ENCODE data around the gene OOSP2.
"Not testable (repeated sequence)": the region's sequence is repeated elsewhere in the genome, so short reads cannot be mapped to it uniquely, and the experiment has no call there.

The OOSP2 gene

GRCh38 chr11:60059052-60059451 lies 18.8 kb downstream of the OOSP2 start:
- TF ChIP-seq JUND (IDR thresholded peaks at IDR 0.05; ENCODE audit: low read depth), result no peak
- in situ Hi-C loops (cut with HindIII; ENCODE audit: low pct_unique_long_range_greater_than_20kb, low sequenced_read_pairs), result no loop called here
- no peak for DNase-seq (ENCODE audit: low read depth in 1 of 2, low spot score in 1 of 2)

GRCh38 chr11:60059521-60060240 lies 19.5 kb downstream of the OOSP2 start:
- in situ Hi-C loops (cut with HindIII; ENCODE audit: low pct_unique_long_range_greater_than_20kb, low sequenced_read_pairs), result no loop called here
- TF ChIP-seq JUND (IDR thresholded peaks at IDR 0.05; ENCODE audit: low read depth), result no peak
- DNase-seq (ENCODE audit: low read depth in 1 of 2, low spot score in 1 of 2), result no peak

GRCh38 chr11:60064111-60064510 lies 23.9 kb downstream of the OOSP2 start:
- TF ChIP-seq JUND (IDR thresholded peaks at IDR 0.05; ENCODE audit: low read depth), result no peak
- DNase-seq (ENCODE audit: low read depth in 1 of 2, low spot score in 1 of 2), result no peak
- in situ Hi-C loops (cut with HindIII; ENCODE audit: low pct_unique_long_range_greater_than_20kb, low sequenced_read_pairs), result no loop called here

GRCh38 chr11:60065801-60066200 lies 25.6 kb downstream of the OOSP2 start:
- no peak for TF ChIP-seq JUND (IDR thresholded peaks at IDR 0.05; ENCODE audit: low read depth)

GRCh38 chr11:60069450-60069849 lies 29.2 kb downstream of the OOSP2 start:
- TF ChIP-seq JUND (IDR thresholded peaks at IDR 0.05; ENCODE audit: low read depth), result no peak
- DNase-seq (ENCODE audit: low read depth in 1 of 2, low spot score in 1 of 2), result no peak
- in situ Hi-C loops (cut with HindIII; ENCODE audit: low pct_unique_long_range_greater_than_20kb, low sequenced_read_pairs), result no loop called here

More at GRCh38 chr11:60065801-60066200, 25.6 kb downstream of the OOSP2 start:
- in situ Hi-C loops (cut with HindIII; ENCODE audit: low pct_unique_long_range_greater_than_20kb, low sequenced_read_pairs), result no loop called here
- DNase-seq (ENCODE audit: low read depth in 1 of 2, low spot score in 1 of 2), result no peak

GRCh38 chr11:60071644-60072043 lies 31.4 kb downstream of the OOSP2 start:
- DNase-seq (ENCODE audit: low read depth in 1 of 2, low spot score in 1 of 2); in situ Hi-C loops (cut with HindIII; ENCODE audit: low pct_unique_long_range_greater_than_20kb, low sequenced_read_pairs): not testable (repeated sequence)

- DNase-seq (ENCODE audit: low read depth in 1 of 2, low spot score in 1 of 2), result peak in 1 of 2 experiments; percentile 51
- TF ChIP-seq JUND (IDR thresholded peaks at IDR 0.05; ENCODE audit: low read depth), result no peak
- in situ Hi-C loops (cut with HindIII; ENCODE audit: low pct_unique_long_range_greater_than_20kb, low sequenced_read_pairs), result no loop called here
Measured at GRCh38 chr11:60077216-60077817, 37.1 kb downstream of the OOSP2 start.

GRCh38 chr11:60077981-60078380 lies 37.8 kb downstream of the OOSP2 start:
- TF ChIP-seq JUND (IDR thresholded peaks at IDR 0.05; ENCODE audit: low read depth), result no peak

GRCh38 chr11:60078745-60079144 lies 38.5 kb downstream of the OOSP2 start:
- TF ChIP-seq JUND (IDR thresholded peaks at IDR 0.05; ENCODE audit: low read depth), result no peak
- DNase-seq (ENCODE audit: low read depth in 1 of 2, low spot score in 1 of 2), result no peak
- in situ Hi-C loops (cut with HindIII; ENCODE audit: low pct_unique_long_range_greater_than_20kb, low sequenced_read_pairs), result no loop called here

More at GRCh38 chr11:60077981-60078380, 37.8 kb downstream of the OOSP2 start:
- DNase-seq (ENCODE audit: low read depth in 1 of 2, low spot score in 1 of 2), result no peak
- in situ Hi-C loops (cut with HindIII; ENCODE audit: low pct_unique_long_range_greater_than_20kb, low sequenced_read_pairs), result no loop called here

GRCh38 chr11:60080535-60080934 lies 40.3 kb downstream of the OOSP2 start:
- TF ChIP-seq JUND (IDR thresholded peaks at IDR 0.05; ENCODE audit: low read depth), result no peak
- no peak for DNase-seq (ENCODE audit: low read depth in 1 of 2, low spot score in 1 of 2)
- in situ Hi-C loops (cut with HindIII; ENCODE audit: low pct_unique_long_range_greater_than_20kb, low sequenced_read_pairs), result no loop called here

- peak in 1 of 2 experiments; percentile 84 for DNase-seq (ENCODE audit: low read depth in 1 of 2, low spot score in 1 of 2)
- in situ Hi-C loops (cut with HindIII; ENCODE audit: low pct_unique_long_range_greater_than_20kb, low sequenced_read_pairs), result no loop called here
- no peak for TF ChIP-seq JUND (IDR thresholded peaks at IDR 0.05; ENCODE audit: low read depth)
Measured at GRCh38 chr11:60084631-60085273, 44.5 kb downstream of the OOSP2 start.

GRCh38 chr11:60085909-60086308 lies 45.7 kb downstream of the OOSP2 start:
- DNase-seq (ENCODE audit: low read depth in 1 of 2, low spot score in 1 of 2), result no peak
- in situ Hi-C loops (cut with HindIII; ENCODE audit: low pct_unique_long_range_greater_than_20kb, low sequenced_read_pairs), result no loop called here
- TF ChIP-seq JUND (IDR thresholded peaks at IDR 0.05; ENCODE audit: low read depth), result no peak

GRCh38 chr11:60087239-60087638 lies 47.0 kb downstream of the OOSP2 start:
- in situ Hi-C loops (cut with HindIII; ENCODE audit: low pct_unique_long_range_greater_than_20kb, low sequenced_read_pairs), result no loop called here
- no peak for DNase-seq (ENCODE audit: low read depth in 1 of 2, low spot score in 1 of 2)

More at GRCh38 chr11:60087239-60087638, 47.0 kb downstream of the OOSP2 start:
- no peak for TF ChIP-seq JUND (IDR thresholded peaks at IDR 0.05; ENCODE audit: low read depth)

All from T47D (cell line).